WI38 (cell line): Measurements from ENCODE around the gene CLIP2.
A peak's percentile ranks its signal among the peaks of the same experiment; 100 is the strongest.

ENCODE experiments used
- H3K4me3 ChIP-seq: 2 replicates; pipeline ENCODE4 v1.5.1; 2011; ENCODE audit warnings: low read depth, mild to moderate bottlenecking, control low read depth, low read length
- TF ChIP-seq, protein P1 (sequence below): IDR thresholded peaks from 2 replicates; pipeline ENCODE4 v1.5.1; 2012; ENCODE audit warnings: low read depth, mild to moderate bottlenecking, control low read depth, low read length

Gene CLIP2

DNA sequence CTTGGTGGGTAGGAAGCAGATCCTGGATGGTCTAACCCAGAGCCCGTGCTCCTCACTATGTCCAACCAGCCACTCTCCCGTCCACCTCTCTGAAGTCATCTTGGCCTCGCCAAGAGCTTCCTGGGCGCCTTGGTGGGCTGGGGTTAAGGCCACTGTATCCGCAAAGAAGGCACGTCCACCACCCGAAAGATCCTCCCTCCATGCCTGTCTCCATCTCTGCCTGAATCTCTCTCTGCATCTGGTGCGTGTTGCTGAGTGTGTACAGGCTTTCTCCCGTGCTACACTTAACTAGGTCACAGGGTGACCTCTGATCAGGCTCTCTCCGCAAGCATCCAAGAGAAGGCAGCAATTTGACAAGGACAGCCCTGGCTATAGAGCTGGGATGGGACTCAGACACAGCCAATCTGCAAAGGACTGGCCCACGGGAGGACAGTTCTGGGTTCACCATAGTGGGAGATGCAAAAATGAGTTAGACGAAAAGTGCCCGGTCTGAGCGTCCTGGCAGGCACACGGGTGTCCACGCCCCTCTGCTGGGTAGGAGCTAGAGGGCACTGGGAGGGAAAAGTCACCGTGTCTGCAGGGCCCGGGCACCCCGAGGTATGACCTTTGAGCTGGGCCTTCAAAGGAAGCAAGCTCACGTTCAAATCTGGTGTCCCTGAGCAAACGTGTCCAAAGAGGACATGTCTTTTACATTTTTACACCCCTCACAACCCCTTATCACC, 25.6 kb upstream of the CLIP2 start:
- TF ChIP-seq, protein P1, sequence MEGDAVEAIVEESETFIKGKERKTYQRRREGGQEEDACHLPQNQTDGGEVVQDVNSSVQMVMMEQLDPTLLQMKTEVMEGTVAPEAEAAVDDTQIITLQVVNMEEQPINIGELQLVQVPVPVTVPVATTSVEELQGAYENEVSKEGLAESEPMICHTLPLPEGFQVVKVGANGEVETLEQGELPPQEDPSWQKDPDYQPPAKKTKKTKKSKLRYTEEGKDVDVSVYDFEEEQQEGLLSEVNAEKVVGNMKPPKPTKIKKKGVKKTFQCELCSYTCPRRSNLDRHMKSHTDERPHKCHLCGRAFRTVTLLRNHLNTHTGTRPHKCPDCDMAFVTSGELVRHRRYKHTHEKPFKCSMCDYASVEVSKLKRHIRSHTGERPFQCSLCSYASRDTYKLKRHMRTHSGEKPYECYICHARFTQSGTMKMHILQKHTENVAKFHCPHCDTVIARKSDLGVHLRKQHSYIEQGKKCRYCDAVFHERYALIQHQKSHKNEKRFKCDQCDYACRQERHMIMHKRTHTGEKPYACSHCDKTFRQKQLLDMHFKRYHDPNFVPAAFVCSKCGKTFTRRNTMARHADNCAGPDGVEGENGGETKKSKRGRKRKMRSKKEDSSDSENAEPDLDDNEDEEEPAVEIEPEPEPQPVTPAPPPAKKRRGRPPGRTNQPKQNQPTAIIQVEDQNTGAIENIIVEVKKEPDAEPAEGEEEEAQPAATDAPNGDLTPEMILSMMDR = no peak
- no peak overlapping the region for H3K4me3 ChIP-seq

DNA sequence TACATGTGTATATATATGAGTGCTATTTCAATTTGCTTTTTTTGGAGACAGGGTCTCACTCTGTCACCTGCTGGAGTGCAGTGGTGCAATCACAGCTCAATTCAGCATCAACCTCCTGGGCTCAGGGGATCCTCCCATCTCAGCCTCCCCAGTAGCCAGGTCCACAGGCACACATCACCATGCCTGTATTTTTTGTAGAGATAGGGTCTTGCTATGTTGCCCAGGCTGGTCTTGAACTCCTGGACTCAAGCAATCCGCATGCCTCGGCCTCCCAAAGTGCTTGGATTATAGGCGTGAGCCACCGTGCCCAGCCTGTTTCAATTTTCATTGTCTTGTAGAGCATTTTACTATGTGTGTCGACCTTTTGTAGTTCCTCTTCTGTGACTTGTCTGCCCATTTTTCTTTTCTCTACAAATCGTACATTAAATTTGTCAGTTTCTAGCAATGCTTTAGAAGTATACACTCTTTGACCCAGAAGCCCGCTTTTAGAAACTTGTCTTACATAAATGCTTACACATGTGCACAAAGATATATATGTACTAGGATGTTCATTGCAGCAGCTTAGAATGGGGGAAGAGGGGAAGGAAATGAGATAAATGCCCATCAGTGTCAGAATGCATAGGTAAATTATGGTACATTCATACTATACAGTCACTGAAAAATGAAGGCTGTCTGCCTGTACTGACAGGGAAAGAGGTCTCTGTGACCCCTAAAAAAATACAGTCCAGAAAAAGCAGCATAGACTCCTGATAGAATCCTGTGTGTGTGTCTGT, 22.8 kb upstream of the CLIP2 start:
- TF ChIP-seq, protein P1 = no peak
- H3K4me3 ChIP-seq = no peak overlapping the region

DNA sequence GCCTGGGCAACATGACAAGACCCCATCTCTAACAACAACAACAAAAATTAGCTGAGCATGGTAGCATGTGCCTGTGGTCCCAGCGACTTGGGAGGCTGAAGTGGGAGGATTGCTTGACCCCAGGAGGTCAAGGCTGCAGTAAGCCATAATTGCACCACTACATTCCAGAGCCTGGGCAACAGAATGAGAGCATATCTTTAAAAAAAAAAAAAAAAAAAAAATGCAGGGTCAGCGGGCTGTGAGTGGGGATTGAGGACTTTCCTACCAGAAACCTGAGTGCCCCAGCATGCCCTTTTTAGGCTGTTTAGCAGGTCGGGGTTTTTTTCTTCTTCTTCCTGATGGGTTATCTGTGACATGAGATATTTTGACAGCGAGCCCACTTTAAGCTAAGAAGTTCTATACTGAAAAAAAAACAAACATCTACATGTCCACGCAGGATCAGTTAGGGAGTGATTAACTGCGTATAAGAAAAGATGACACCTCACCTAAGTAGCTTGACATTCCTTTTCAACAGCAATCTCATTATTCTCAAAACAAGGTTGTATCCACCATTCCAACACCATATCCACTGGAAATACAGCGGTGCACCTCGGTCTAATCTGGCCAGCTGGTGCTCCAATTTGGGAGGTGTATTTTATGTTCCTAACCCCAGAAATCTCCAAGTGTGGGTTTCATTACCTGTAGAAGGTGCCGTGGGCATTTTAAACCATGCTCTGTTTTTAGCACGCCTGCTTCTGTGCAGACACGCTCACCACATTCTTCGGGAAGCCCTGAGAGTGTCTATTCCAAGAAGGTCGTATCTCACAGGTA, 21.2 kb upstream of the CLIP2 start:
- H3K4me3 ChIP-seq = no peak overlapping the region
- TF ChIP-seq, protein P1 = no peak

DNA sequence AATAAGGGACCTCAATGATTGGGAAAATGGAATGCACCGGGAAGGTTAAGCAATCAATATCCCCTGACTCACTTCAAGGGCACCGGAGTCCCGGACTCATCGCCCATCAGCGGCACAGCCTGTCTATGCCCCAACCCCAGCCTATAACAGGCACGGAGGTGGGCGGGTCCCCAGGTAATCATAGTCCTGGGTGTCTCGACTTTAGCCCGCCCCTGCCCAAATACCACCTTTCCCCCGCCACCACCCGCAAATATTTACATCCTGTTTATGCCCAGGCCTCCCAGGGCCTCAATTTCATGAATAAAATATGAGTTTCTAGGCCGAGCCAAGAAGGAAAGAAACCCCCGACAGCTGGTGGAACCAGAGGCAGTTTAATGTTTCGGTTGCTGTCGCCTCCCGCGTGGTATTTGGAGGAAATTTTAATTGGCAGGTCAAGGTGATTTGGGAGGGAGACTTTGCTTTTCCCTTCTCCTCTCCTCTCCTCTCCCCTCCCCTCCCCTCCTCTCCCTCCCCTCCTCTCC, 19.4 kb upstream of the CLIP2 start:
- TF ChIP-seq, protein P1 = no peak

DNA sequence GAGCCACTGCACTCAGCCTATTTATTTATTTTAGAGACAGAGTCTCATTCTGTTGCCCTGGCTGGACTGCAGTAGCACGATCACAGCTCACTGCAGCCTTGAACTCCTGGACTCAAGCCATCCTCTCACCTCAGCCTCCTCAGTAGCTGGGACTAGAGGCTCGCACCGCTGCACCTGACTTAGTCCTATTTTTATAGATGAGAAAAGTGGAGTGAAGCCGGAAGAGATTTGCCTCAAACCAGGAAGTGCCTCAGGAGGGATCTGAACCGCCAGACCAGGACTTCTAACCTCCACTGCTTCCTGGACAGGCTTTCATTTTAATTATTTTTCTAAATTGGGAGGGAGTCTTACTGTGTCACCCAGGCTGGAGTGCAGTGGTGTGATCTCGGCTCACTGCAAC, 17.5 kb upstream of the CLIP2 start:
- TF ChIP-seq, protein P1 = no peak
- H3K4me3 ChIP-seq = no peak overlapping the region

More for the DNA sequence above, 19.4 kb upstream of the CLIP2 start:
- H3K4me3 ChIP-seq = peak overlapping the region; percentile 44

DNA sequence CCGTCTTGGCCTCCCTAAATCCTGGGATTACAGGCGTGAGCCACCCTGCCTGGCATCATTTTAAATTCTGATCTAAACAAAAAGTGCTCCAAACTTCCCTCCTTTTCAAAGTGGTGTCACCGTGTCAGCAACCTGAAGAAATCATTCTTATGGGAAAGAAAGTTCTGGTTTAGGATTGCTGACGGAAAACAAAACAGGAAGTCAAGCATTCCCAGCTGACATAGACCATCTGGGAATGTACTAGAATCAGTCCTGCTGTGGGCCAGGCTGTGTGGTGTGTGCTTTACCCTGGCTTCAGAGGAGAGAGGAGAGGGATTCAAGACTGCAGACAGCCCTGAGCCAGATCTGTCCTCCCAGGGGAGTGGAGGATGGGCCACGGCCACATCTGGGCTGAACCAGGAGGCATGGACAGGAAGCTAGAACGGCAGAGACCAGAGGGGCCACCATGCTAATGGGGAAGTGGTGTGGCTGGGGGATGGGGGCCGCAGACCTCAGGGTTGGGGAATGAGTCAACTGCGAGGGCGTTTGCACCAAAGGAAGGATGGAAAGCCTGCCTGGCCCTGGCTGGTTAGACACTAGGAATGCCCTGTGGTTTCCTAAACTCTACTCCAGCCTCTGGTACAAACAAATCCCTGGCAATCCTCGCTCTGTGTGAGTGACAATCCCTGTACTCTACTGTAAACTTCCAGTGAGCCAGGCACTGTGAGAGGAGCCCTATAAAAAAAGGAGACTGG, 16.7 kb upstream of the CLIP2 start:
- 0 out of 2 replicates have a peak overlapping the region, but pooled peaks have one; percentile 2 for H3K4me3 ChIP-seq

More for the DNA sequence above, 16.7 kb upstream of the CLIP2 start:
- TF ChIP-seq, protein P1 = no peak
